Stimulated activated naive CD8-positive, alpha-beta T cell treated with anti-CD3 and anti-CD28 coated beads, Interleukin-15, Interleukin-2, amounts not matched to agents 100 ng/mL and 50 ng/mL, for 24 hours (primary cell): Measurements from ENCODE around the gene MAPRE3.
"Not testable (repeated sequence)": the region's sequence is repeated elsewhere in the genome, so short reads cannot be mapped to it uniquely, and the experiment has no call there.

ENCODE experiments used
- H3K27ac Mint-ChIP-seq: one replicate; pipeline ENCODE4 v1.8.0; 2021; ENCODE audit warnings: mild to moderate bottlenecking, mixed read lengths
- H3K27me3 Mint-ChIP-seq: one replicate; pipeline ENCODE4 v1.8.0; 2021; ENCODE audit warnings: mixed read lengths
- H3K36me3 Mint-ChIP-seq: one replicate; pipeline ENCODE4 v1.8.0; 2021; ENCODE audit warnings: low read depth, mixed read lengths
- H3K4me1 Mint-ChIP-seq: one replicate; pipeline ENCODE4 v1.8.0; 2021; ENCODE audit warnings: low read depth, mixed read lengths
- H3K4me3 Mint-ChIP-seq: one replicate; pipeline ENCODE4 v1.8.0; 2021; ENCODE audit warnings: mild to moderate bottlenecking, mixed read lengths
- H3K9me3 Mint-ChIP-seq: one replicate; pipeline ENCODE4 v1.8.0; 2021; ENCODE audit warnings: mixed read lengths

The MAPRE3 gene

GRCh38 chr2:26970244-26970927, at the start of gene MAPRE3:
MAPRE3 (plus strand) TSS chr2:26970637; CDS start chr2:27022219, 51,582 bp downstream.
- Mint-ChIP-seq H3K4me1 (peaks cover 22% of the 10 kb centered on the region), H3K4me3 (peak within 1 kb of the TSS; percentile 82), H3K27ac (peak within 1 kb of the TSS; percentile 19), H3K9me3 (no peaks in the 10 kb centered on the region), H3K27me3 (peaks cover 22% of the 10 kb centered on the region), H3K36me3 (no peaks in the 10 kb centered on the region)

GRCh38 chr2:26921323-26921722, 49.1 kb upstream of the MAPRE3 start:
- no peaks in the 10 kb centered on the region for H3K9me3 Mint-ChIP-seq
- H3K36me3 Mint-ChIP-seq: no peaks in the 10 kb centered on the region
- H3K27me3 Mint-ChIP-seq: peaks cover 19% of the 10 kb centered on the region
- peaks cover 9% of the 10 kb centered on the region for H3K4me1 Mint-ChIP-seq
- no peak overlapping the region for H3K4me3 Mint-ChIP-seq
- no peak overlapping the region for H3K27ac Mint-ChIP-seq

DNA sequence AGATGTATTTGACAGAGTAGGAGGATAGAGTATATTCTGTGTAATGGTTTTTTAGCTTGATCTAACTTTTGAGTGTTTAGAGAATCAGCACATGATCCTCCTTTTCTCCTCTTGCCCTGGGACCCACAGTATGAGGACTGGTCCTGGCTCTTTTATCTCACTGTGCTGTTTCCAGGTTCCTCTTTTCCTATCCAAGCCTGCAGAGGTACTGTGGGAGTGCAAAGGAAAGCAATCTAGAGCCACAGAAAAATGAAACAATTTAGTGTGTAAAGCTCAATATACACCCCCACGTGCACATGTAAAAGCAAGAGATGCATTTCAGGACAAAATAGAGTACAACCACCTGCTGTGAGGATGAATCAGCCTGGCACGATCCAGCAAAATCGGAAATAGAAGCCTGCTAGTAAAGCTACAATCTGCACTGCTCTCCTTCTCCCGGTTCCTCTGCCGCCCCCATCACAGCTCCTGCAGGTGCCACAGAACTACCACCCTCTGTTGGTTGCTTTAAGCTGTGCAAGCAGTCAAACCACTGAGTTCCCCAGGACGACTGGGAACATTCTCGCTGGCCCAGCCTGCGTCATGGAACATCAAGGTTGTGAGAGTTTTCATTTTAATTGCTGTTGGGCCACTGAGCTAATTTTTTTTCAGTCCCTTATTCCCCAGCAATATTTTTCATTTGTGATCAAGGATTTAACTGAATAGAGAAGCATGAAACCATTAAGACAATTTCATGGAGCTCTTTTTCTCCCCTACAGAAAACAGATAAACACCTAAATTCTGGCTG, 47.8 kb upstream of the MAPRE3 start:
- Mint-ChIP-seq H3K4me3 (no peak overlapping the region), H3K27ac (no peak overlapping the region), H3K27me3 (peaks cover 19% of the 10 kb centered on the region), H3K9me3 (no peaks in the 10 kb centered on the region), H3K4me1 (peaks cover 9% of the 10 kb centered on the region), H3K36me3 (no peaks in the 10 kb centered on the region)

DNA sequence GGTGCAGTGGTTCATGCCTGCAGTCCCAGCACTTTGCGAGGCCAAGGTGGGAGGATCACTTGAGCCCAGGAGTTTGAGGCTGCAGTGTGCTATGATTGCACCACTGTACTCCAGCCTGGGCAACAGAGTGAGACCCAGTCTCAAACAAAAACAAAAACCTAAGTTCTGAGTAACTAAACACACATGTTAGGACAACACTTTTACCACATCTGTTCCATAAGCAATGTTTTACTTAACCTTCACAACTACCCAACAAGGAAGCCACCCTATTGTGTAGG, 47.3 kb upstream of the MAPRE3 start:
- not testable (repeated sequence) for H3K36me3 Mint-ChIP-seq, H3K9me3 Mint-ChIP-seq, H3K4me1 Mint-ChIP-seq, H3K4me3 Mint-ChIP-seq, H3K27ac Mint-ChIP-seq
- H3K27me3 Mint-ChIP-seq: peaks cover 19% of the 10 kb centered on the region

- no peaks in the 10 kb centered on the region for H3K36me3 Mint-ChIP-seq
- H3K9me3 Mint-ChIP-seq: no peaks in the 10 kb centered on the region
- no peak overlapping the region for H3K4me3 Mint-ChIP-seq
- H3K27ac Mint-ChIP-seq: no peak overlapping the region
- peaks cover 19% of the 10 kb centered on the region for H3K27me3 Mint-ChIP-seq
- H3K4me1 Mint-ChIP-seq: peaks cover 9% of the 10 kb centered on the region
Measured at GRCh38 chr2:26924731-26925099, 45.7 kb upstream of the MAPRE3 start.

GRCh38 chr2:26925100-26925791, 45.2 kb upstream of the MAPRE3 start:
- Mint-ChIP-seq H3K4me3 (no peak overlapping the region), H3K27me3 (peaks cover 19% of the 10 kb centered on the region), H3K36me3 (no peaks in the 10 kb centered on the region), H3K27ac (no peak overlapping the region), H3K4me1 (peaks cover 9% of the 10 kb centered on the region), H3K9me3 (no peaks in the 10 kb centered on the region)

DNA sequence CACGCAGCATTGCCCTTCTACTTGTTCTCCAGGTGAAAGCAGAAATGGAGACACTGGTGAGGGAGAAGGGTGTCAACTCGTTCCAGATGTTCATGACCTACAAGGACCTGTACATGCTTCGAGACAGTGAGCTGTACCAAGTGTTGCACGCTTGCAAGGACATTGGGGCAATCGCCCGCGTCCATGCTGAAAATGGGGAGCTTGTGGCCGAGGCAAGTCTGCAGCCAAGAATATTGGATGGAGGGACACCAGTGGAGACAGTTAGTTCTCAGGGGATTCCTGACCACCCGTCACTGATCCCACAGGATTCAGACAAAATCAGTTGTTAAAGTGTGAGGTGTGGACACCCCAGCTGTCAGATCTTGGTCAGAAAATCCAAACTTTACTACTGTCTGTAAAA, 43.2 kb upstream of the MAPRE3 start:
- Mint-ChIP-seq H3K36me3 (no peaks in the 10 kb centered on the region), H3K4me3 (no peak overlapping the region), H3K4me1 (peaks cover 9% of the 10 kb centered on the region), H3K27me3 (peaks cover 15% of the 10 kb centered on the region), H3K27ac (no peak overlapping the region), H3K9me3 (no peaks in the 10 kb centered on the region)

- no peaks in the 10 kb centered on the region for H3K36me3 Mint-ChIP-seq
- H3K4me1 Mint-ChIP-seq: no peaks in the 10 kb centered on the region
- H3K27me3 Mint-ChIP-seq: no peaks in the 10 kb centered on the region
- H3K4me3 Mint-ChIP-seq: no peak overlapping the region
- no peaks in the 10 kb centered on the region for H3K9me3 Mint-ChIP-seq
- H3K27ac Mint-ChIP-seq: no peak overlapping the region
Measured at GRCh38 chr2:26932974-26933373, 37.5 kb upstream of the MAPRE3 start.

GRCh38 chr2:26933431-26934334, 36.8 kb upstream of the MAPRE3 start:
- no peak overlapping the region for H3K4me3 Mint-ChIP-seq
- no peaks in the 10 kb centered on the region for H3K27me3 Mint-ChIP-seq
- no peaks in the 10 kb centered on the region for H3K9me3 Mint-ChIP-seq
- H3K27ac Mint-ChIP-seq: no peak overlapping the region
- no peaks in the 10 kb centered on the region for H3K36me3 Mint-ChIP-seq
- H3K4me1 Mint-ChIP-seq: no peaks in the 10 kb centered on the region

DNA sequence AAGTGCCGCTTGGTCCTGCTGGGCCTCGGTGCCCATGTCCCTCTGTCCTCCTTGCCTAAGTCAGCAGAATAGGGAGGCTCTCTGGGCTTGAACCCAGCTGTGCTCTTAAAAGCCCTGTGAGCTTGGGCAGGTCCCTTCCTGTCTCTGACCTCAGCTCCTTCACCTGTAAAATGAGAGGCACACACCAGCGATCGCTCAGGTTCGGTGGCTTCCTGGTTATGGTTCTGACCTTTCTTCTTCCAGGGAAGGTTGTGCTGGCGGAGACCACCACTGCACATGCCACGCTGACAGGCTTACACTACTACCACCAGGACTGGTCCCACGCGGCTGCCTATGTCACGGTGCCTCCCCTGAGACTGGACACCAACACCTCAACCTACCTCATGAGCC, 36.1 kb upstream of the MAPRE3 start:
- no peak overlapping the region for H3K27ac Mint-ChIP-seq
- no peaks in the 10 kb centered on the region for H3K36me3 Mint-ChIP-seq
- no peak overlapping the region for H3K4me3 Mint-ChIP-seq
- H3K4me1 Mint-ChIP-seq: no peaks in the 10 kb centered on the region
- H3K9me3 Mint-ChIP-seq: no peaks in the 10 kb centered on the region
- no peaks in the 10 kb centered on the region for H3K27me3 Mint-ChIP-seq

DNA sequence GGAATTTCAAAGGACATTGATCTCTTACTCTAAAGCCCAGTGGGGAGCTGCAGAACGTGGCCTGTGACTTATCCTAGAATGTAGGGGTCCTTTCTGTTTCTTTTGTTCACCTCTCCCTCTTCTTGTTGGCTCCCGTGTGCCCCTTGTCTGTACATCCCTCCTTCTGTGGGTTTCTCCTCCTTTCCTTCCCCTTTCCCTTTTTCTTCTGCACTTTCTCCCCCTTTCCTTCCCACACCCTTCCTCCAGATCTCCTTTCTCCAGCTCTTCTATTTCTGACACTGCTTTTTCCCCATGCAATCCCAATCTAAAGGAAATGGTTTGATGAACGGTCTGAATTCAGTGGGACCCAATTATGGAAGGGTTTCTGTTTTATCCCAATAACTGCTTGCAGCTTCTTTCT, 35.5 kb upstream of the MAPRE3 start:
- Mint-ChIP-seq H3K9me3 (no peaks in the 10 kb centered on the region), H3K4me1 (no peaks in the 10 kb centered on the region), H3K27ac (no peak overlapping the region), H3K27me3 (no peaks in the 10 kb centered on the region), H3K36me3 (no peaks in the 10 kb centered on the region), H3K4me3 (no peak overlapping the region)

GRCh38 chr2:26936855-26937254, 33.6 kb upstream of the MAPRE3 start:
- Mint-ChIP-seq H3K4me1 (no peaks in the 10 kb centered on the region), H3K27ac (no peak overlapping the region), H3K27me3 (no peaks in the 10 kb centered on the region), H3K9me3 (no peaks in the 10 kb centered on the region), H3K36me3 (no peaks in the 10 kb centered on the region), H3K4me3 (no peak overlapping the region)

GRCh38 chr2:26938399-26939118, 31.9 kb upstream of the MAPRE3 start:
- H3K27ac Mint-ChIP-seq: no peak overlapping the region

DNA sequence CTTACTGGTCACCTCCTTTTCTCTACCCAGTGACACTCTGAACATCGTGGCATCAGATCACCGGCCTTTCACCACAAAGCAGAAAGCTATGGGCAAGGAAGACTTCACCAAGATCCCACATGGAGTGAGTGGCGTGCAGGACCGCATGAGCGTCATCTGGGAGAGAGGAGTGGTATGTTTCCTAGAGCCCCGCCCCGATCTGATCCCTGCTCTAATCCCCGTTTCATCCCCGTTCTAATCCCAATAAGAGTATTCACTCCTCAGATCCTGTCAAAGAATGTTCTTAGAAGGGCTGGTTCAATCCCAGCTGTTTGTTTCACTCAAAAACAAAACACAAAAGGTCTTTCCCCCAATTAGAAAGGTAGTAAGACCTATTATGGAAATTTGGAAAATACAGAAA, 30.4 kb upstream of the MAPRE3 start:
- Mint-ChIP-seq H3K4me3 (no peak overlapping the region), H3K36me3 (no peaks in the 10 kb centered on the region), H3K27ac (no peak overlapping the region), H3K9me3 (no peaks in the 10 kb centered on the region), H3K4me1 (no peaks in the 10 kb centered on the region), H3K27me3 (peaks cover 3% of the 10 kb centered on the region)

More at GRCh38 chr2:26938399-26939118, 31.9 kb upstream of the MAPRE3 start:
- Mint-ChIP-seq H3K4me1 (no peaks in the 10 kb centered on the region), H3K4me3 (no peak overlapping the region), H3K36me3 (no peaks in the 10 kb centered on the region), H3K9me3 (no peaks in the 10 kb centered on the region), H3K27me3 (peaks cover 3% of the 10 kb centered on the region)
